Measurements from ENCODE around the gene MMP23B. TPM values are rescaled to one million over a fixed set of nuclear protein-coding genes. Genes with fewer than 3 reads are reported as not detected.
"Not testable (repeated sequence)": the region's sequence is repeated elsewhere in the genome, so short reads cannot be mapped to it uniquely, and the experiment has no call there.

MMP23B gene
- polyA plus RNA-seq, 1 donor from 2014 or later, result 0.98 TPM

GRCh38 chr1:1672181-1672965, 40.4 kb downstream of the MMP23B start:
- H3K9me3 ChIP-seq (ENCODE audit: low read length), result no peaks in the 10 kb centered on the region
- H3K27ac ChIP-seq (ENCODE audit: low read length), result no peak overlapping the region

GRCh38 chr1:1674806-1675205, 42.8 kb downstream of the MMP23B start:
- not testable (repeated sequence) for H3K9ac ChIP-seq (ENCODE audit: low read length); H3K9me2 ChIP-seq (ENCODE audit: insufficient read depth, low read length); H3K4me2 ChIP-seq (ENCODE audit: low read length); H3K4me3 ChIP-seq (ENCODE audit: low read length); H3K27me3 ChIP-seq (ENCODE audit: insufficient read depth, low read depth, low read length); H2AFZ ChIP-seq (ENCODE audit: low read depth, low read length); H3K9me3 ChIP-seq (ENCODE audit: low read length); H3K36me3 ChIP-seq (ENCODE audit: insufficient read depth, low read length); H4K20me1 ChIP-seq (ENCODE audit: insufficient read depth); H3F3A ChIP-seq (ENCODE audit: insufficient read depth, low read length, poor library complexity, severe bottlenecking); H3K27ac ChIP-seq (ENCODE audit: low read length)
- peaks cover 17% of the 10 kb centered on the region for H3K79me2 ChIP-seq (replicated peaks; ENCODE audit: insufficient read depth, low read length)

More at GRCh38 chr1:1672181-1672965, 40.4 kb downstream of the MMP23B start:
- H3K4me3 ChIP-seq (ENCODE audit: low read length), result no peak overlapping the region
- TF ChIP-seq RAD21 (conservative IDR thresholded peaks at IDR 0.05) (no peak), REST (IDR thresholded peaks at IDR 0.05; ENCODE audit: borderline replicate concordance) (no peak), POLR2AphosphoS5 (IDR thresholded peaks at IDR 0.05) (no peak), MXI1 (conservative IDR thresholded peaks at IDR 0.05; ENCODE audit: poor library complexity, severe bottlenecking) (no peak), EZH2 (IDR thresholded peaks at IDR 0.05; ENCODE audit: borderline replicate concordance, insufficient read depth, low read length, poor library complexity, severe bottlenecking) (no peak)
- no peaks in the 10 kb centered on the region for H3K9me2 ChIP-seq (ENCODE audit: insufficient read depth, low read length)
- no peak overlapping the region for H2AFZ ChIP-seq (ENCODE audit: low read depth, low read length)
- no peak overlapping the region for H3K4me2 ChIP-seq (ENCODE audit: low read length)
- no peaks in the 10 kb centered on the region for H4K20me1 ChIP-seq (ENCODE audit: insufficient read depth)
- peaks cover 8% of the 10 kb centered on the region for H3K36me3 ChIP-seq (ENCODE audit: insufficient read depth, low read length)
- H3K79me2 ChIP-seq (replicated peaks; ENCODE audit: insufficient read depth, low read length), result peaks cover 4% of the 10 kb centered on the region
- H3K9ac ChIP-seq (ENCODE audit: low read length), result no peak overlapping the region
- no peaks in the 10 kb centered on the region for H3F3A ChIP-seq (ENCODE audit: insufficient read depth, low read length, poor library complexity, severe bottlenecking)
- H3K27me3 ChIP-seq (ENCODE audit: insufficient read depth, low read depth, low read length), result no peaks in the 10 kb centered on the region

- not testable (repeated sequence) for H3K9ac ChIP-seq (ENCODE audit: low read length); H3K27ac ChIP-seq (ENCODE audit: low read length); H3K9me2 ChIP-seq (ENCODE audit: insufficient read depth, low read length); H3K27me3 ChIP-seq (ENCODE audit: insufficient read depth, low read depth, low read length); H3K9me3 ChIP-seq (ENCODE audit: low read length); H3K36me3 ChIP-seq (ENCODE audit: insufficient read depth, low read length); H3F3A ChIP-seq (ENCODE audit: insufficient read depth, low read length, poor library complexity, severe bottlenecking); H3K4me2 ChIP-seq (ENCODE audit: low read length); H4K20me1 ChIP-seq (ENCODE audit: insufficient read depth); H2AFZ ChIP-seq (ENCODE audit: low read depth, low read length); H3K4me3 ChIP-seq (ENCODE audit: low read length)
- peaks cover 20% of the 10 kb centered on the region for H3K79me2 ChIP-seq (replicated peaks; ENCODE audit: insufficient read depth, low read length)
Measured at GRCh38 chr1:1675218-1675617, 43.2 kb downstream of the MMP23B start.

DNA sequence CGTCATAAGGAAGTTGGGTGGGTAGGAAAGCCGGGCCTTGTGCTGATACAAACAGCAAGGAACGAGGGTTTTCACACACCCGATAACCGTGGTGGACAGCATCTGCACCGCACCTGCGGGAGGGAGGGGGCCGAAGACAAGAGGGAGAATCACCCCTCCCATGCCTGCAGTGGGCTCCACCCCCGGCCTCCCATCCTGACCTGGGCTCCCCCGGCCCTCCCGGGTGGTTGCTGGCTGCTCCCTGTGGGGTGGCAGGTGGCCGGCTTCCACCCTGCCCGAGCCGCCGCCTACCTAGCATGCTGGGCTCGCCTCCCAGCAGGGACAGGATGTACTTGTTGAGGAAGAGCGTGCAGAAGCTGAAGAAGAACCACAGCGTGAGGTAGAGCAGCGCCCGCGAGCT, 44.1 kb downstream of the MMP23B start:
- H3F3A ChIP-seq (ENCODE audit: insufficient read depth, low read length, poor library complexity, severe bottlenecking); H3K27me3 ChIP-seq (ENCODE audit: insufficient read depth, low read depth, low read length); H3K36me3 ChIP-seq (ENCODE audit: insufficient read depth, low read length); H2AFZ ChIP-seq (ENCODE audit: low read depth, low read length); H4K20me1 ChIP-seq (ENCODE audit: insufficient read depth); H3K9me2 ChIP-seq (ENCODE audit: insufficient read depth, low read length); H3K9ac ChIP-seq (ENCODE audit: low read length); H3K27ac ChIP-seq (ENCODE audit: low read length); H3K4me3 ChIP-seq (ENCODE audit: low read length); H3K4me2 ChIP-seq (ENCODE audit: low read length); H3K9me3 ChIP-seq (ENCODE audit: low read length): not testable (repeated sequence)
- H3K79me2 ChIP-seq (replicated peaks; ENCODE audit: insufficient read depth, low read length), result peaks cover 24% of the 10 kb centered on the region
